ENCODE results near the gene OR2T35.

OR2T35 gene

DNA sequence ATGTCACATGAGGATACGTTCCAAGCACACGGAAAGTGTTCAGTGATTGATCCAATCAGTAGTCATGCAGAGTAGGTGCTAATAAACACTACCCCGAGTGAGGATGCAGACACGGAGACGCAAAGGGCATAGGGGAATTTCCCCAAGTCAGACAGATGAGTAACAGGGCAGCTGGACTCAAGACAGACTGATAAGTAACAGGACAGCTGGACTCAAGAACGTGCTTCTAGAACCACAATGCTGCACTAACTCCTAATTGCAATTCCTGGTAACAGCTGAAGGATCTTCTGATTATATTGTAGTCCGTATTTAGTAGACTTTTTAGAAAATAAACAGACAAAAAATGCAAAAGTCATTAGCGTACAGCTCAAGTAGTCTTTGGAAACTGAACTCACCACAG is 45.7 kb downstream of the OR2T35 start:
- TF ChIP-seq, protein P1, sequence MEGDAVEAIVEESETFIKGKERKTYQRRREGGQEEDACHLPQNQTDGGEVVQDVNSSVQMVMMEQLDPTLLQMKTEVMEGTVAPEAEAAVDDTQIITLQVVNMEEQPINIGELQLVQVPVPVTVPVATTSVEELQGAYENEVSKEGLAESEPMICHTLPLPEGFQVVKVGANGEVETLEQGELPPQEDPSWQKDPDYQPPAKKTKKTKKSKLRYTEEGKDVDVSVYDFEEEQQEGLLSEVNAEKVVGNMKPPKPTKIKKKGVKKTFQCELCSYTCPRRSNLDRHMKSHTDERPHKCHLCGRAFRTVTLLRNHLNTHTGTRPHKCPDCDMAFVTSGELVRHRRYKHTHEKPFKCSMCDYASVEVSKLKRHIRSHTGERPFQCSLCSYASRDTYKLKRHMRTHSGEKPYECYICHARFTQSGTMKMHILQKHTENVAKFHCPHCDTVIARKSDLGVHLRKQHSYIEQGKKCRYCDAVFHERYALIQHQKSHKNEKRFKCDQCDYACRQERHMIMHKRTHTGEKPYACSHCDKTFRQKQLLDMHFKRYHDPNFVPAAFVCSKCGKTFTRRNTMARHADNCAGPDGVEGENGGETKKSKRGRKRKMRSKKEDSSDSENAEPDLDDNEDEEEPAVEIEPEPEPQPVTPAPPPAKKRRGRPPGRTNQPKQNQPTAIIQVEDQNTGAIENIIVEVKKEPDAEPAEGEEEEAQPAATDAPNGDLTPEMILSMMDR (IDR thresholded peaks at IDR 0.05; ENCODE audit: borderline replicate concordance, insufficient read depth, low read depth, low read length), result no peak
- H3K4me3 ChIP-seq (ENCODE audit: low read depth, low read length), result no peak overlapping the region

DNA sequence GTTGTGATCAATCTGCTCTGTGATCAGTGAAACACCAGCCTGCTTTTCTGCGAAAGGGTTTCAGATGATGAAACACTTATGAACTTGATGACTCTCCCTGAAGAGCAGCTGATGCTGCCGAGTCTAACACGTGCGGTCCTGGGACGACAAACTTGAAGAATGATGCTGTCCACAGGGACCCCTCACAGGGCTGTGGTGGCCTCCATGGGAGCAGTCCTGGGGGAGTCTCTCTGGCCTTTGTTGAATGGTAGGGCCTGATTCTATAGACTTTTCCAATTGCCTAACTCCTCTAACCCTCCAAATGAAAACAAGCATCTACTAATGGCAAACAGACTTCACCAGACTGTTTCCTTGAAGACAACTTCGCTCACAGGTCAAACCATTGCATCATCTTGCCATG is 47.5 kb downstream of the OR2T35 start, which contains the start of gene OR2T10:
OR2T10 (minus strand) TSS at position 112 of the 400 bp plus-strand sequence. CDS start 3,932 bp downstream, outside the sequence.
- no peak within 1 kb of the TSS for H3K4me3 ChIP-seq (ENCODE audit: low read depth, low read length)
- TF ChIP-seq, protein P1 (IDR thresholded peaks at IDR 0.05; ENCODE audit: borderline replicate concordance, insufficient read depth, low read depth, low read length), result no peak

DNA sequence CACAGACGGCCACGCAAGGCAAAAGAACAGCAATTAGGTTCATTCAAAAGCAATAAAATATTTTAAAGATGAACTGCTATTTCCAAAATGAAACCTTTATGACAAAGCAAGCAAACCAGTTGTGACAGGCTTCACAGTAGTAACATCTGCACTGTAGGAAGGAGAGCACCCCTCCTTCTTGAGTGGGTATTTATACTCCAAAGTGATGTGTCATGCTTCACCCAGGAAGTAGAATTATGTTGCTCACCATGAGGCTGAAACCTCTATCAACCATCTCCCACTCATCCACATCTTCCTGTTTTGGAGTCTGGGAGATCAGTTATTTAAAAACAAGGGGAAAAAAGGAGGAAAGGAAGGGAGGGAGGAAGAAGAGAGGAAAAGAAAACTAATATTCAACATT is 48.5 kb downstream of the OR2T35 start:
- TF ChIP-seq, protein P1 (IDR thresholded peaks at IDR 0.05; ENCODE audit: borderline replicate concordance, insufficient read depth, low read depth, low read length), result no peak
- H3K4me3 ChIP-seq (ENCODE audit: low read depth, low read length), result no peak overlapping the region

DNA sequence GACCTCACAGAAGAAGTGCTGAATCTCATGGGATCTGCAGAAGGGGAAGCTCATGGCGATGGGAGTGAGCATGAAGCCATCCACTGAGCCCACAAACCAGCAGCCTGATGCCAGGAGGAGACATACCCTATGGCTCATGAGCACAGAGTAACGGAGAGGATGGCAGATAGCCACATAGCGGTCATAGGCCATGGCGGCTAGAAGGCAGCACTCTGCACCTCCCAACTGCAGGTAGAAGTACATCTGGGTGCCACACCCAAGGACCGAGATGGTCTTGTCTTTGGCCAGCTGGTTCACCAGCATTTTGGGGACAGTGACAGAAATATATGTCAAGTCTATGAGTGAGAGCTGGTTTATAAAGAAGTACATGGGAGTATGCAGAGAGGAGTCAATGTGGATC is 51.9 kb downstream of the OR2T35 start:
- no peak overlapping the region for H3K4me3 ChIP-seq (ENCODE audit: low read depth, low read length)
- TF ChIP-seq, protein P1 (IDR thresholded peaks at IDR 0.05; ENCODE audit: borderline replicate concordance, insufficient read depth, low read depth, low read length), result no peak

DNA sequence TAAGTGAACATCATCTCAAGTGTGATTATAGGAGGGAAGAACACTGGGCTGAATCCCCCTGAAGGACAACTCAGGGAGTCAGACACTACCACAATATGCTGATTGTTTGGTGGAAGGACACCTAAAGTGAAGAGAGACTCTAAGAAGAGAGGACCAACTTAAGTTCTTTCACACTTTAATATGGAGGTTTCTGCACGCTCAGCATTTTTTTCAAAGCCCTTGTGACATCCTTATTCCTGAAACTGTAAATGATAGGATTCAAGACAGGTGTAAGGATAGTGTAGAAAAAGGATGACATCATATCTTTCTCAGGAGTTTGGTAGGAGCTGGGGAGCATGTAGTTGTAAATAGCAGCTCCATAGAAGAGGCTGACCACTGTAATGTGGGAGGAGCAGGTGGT is 52.4 kb downstream of the OR2T35 start:
- TF ChIP-seq, protein P1 (IDR thresholded peaks at IDR 0.05; ENCODE audit: borderline replicate concordance, insufficient read depth, low read depth, low read length), result no peak
- H3K4me3 ChIP-seq (ENCODE audit: low read depth, low read length), result no peak overlapping the region

DNA sequence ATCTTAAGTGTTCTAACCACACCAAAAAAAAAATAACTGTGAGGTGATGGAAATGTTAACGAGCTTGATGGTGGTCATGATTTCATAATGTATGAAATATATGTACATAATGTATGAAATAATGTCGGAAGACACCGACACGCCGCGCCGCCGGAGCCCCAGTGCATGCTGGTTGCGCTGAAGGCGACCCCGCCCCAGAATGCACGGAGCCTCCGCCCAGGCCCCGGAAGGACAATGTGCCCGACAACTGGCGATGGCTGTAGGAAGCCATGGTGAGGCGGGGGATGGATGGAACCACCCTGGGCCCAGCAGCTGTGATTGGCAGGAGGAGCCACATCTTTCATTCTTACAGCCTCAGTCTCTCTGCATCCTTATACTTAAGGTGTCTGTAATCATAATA is 55.0 kb downstream of the OR2T35 start:
- TF ChIP-seq, protein P1 (IDR thresholded peaks at IDR 0.05; ENCODE audit: borderline replicate concordance, insufficient read depth, low read depth, low read length), result no peak
- H3K4me3 ChIP-seq (ENCODE audit: low read depth, low read length), result no peak overlapping the region

DNA sequence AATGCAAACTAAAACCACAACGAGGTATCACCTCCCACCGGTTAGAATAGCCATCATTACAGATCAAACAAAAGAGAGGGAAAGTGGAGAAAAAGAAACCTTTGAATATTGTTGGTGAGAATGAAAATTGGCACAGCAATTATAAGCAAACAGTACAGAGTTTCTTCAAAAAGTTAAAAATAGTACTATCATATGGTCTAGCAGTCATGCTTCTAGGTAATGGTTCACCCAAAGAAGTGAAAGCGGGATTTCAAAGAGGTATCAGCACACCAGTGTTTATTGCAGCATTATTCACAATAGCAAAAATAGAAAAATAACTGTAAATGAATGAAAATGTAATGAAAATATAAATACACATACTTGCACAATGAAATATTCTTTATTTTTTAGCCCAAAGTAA is 55.7 kb downstream of the OR2T35 start:
- no peak overlapping the region for H3K4me3 ChIP-seq (ENCODE audit: low read depth, low read length)

More for the DNA sequence above, 55.7 kb downstream of the OR2T35 start:
- TF ChIP-seq, protein P1 (IDR thresholded peaks at IDR 0.05; ENCODE audit: borderline replicate concordance, insufficient read depth, low read depth, low read length), result no peak
